MM.1S (cell line): Measurements from ENCODE around the gene HSD3B2.

Experiments
- EZH2 ChIP-seq: fragments of 300-600 bp; sonication (generic); optimal IDR thresholded peaks from 2 replicates; pipeline ENCODE3; 2017; ENCODE audit warnings: low read depth, mild to moderate bottlenecking, antibody characterized with exemption, low read length, mixed read lengths
- TF ChIP-seq, protein P1 (sequence below): fragments of 300-600 bp; sonication (generic); IDR thresholded peaks from 2 replicates; pipeline ENCODE4 v1.5.1; 2016; ENCODE audit warnings: antibody characterized with exemption, low read length, mixed read lengths

DNA sequence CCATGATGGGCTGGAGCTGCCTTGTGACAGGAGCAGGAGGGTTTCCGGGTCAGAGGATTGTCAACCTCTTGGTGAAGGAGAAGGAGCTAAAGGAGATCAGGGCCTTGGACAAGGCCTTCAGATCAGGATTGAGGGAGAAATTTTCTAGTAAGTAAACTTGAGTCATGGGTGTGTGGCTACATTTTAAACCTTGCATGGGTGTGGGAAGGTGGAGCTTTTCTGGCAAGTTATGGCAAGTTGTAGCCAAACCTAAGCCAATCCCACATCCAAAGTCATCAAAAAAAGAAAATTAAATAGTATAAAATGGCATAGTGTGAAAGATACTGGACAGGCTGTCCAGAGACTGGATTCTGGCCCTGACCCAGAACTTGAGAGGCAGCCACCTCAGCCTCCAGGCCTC, 52.3 kb downstream of the HSD3B2 start:
- TF ChIP-seq, protein P1, sequence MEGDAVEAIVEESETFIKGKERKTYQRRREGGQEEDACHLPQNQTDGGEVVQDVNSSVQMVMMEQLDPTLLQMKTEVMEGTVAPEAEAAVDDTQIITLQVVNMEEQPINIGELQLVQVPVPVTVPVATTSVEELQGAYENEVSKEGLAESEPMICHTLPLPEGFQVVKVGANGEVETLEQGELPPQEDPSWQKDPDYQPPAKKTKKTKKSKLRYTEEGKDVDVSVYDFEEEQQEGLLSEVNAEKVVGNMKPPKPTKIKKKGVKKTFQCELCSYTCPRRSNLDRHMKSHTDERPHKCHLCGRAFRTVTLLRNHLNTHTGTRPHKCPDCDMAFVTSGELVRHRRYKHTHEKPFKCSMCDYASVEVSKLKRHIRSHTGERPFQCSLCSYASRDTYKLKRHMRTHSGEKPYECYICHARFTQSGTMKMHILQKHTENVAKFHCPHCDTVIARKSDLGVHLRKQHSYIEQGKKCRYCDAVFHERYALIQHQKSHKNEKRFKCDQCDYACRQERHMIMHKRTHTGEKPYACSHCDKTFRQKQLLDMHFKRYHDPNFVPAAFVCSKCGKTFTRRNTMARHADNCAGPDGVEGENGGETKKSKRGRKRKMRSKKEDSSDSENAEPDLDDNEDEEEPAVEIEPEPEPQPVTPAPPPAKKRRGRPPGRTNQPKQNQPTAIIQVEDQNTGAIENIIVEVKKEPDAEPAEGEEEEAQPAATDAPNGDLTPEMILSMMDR: no peak
- TF ChIP-seq EZH2: no peak
